GM04503 (cell line): Measurements from ENCODE around the gene FAM240A.

Source experiments
- DNase-seq: peaks from one replicate; pipeline ENCODE4 v3.0.0-alpha.2; 2012; ENCODE audit warnings: low read depth

The FAM240A gene

GRCh38 chr3:46626039-46626438, 13.7 kb downstream of the FAM240A start:
- DNase-seq, result no peak

- no peak for DNase-seq
These were observed 14.8 kb downstream of the FAM240A start for GRCh38 chr3:46627078-46627477.

GRCh38 chr3:46628901-46629369, 16.6 kb downstream of the FAM240A start:
- peak; percentile 6 for DNase-seq

- DNase-seq, result peak; percentile 16
These were observed 17.5 kb downstream of the FAM240A start for GRCh38 chr3:46629551-46630517.

GRCh38 chr3:46632792-46633191, 20.5 kb downstream of the FAM240A start:
- no peak for DNase-seq

GRCh38 chr3:46634856-46635255, 22.5 kb downstream of the FAM240A start:
- no peak for DNase-seq

GRCh38 chr3:46639221-46639620, 26.9 kb downstream of the FAM240A start:
- DNase-seq, result no peak

- no peak for DNase-seq
These were observed 28.6 kb downstream of the FAM240A start for GRCh38 chr3:46640927-46641326.

GRCh38 chr3:46642971-46643370, 30.6 kb downstream of the FAM240A start:
- no peak for DNase-seq

GRCh38 chr3:46643701-46644100, 31.4 kb downstream of the FAM240A start:
- DNase-seq, result no peak

GRCh38 chr3:46646700-46647099, 34.4 kb downstream of the FAM240A start:
- peak; percentile 55 for DNase-seq

GRCh38 chr3:46648096-46648495, 35.8 kb downstream of the FAM240A start:
- no peak for DNase-seq

- no peak for DNase-seq
These were observed 37.1 kb downstream of the FAM240A start for GRCh38 chr3:46649436-46649835.

- no peak for DNase-seq
These were observed 38.8 kb downstream of the FAM240A start for GRCh38 chr3:46651084-46651483.

- DNase-seq, result no peak
These were observed 42.9 kb downstream of the FAM240A start for GRCh38 chr3:46655271-46655670.

GRCh38 chr3:46656778-46657556, 44.6 kb downstream of the FAM240A start:
- no peak for DNase-seq

- DNase-seq, result no peak
These were observed 47.0 kb downstream of the FAM240A start for GRCh38 chr3:46659285-46659684.

GRCh38 chr3:46660003-46660402, 47.7 kb downstream of the FAM240A start:
- no peak for DNase-seq

GRCh38 chr3:46660543-46661523, 48.5 kb downstream of the FAM240A start:
- no peak for DNase-seq

GRCh38 chr3:46661776-46662766, 49.7 kb downstream of the FAM240A start:
- no peak for DNase-seq
